SK-N-SH (cell line): ENCODE data around the gene RAET1L. TPM values are rescaled to one million over a fixed set of nuclear protein-coding genes. Genes with fewer than 3 reads are reported as not detected.

ENCODE experiments used
- CHD2 ChIP-seq: fragments of 150-350 bp; IDR thresholded peaks from 2 replicates; pipeline ENCODE4 v1.6.1; 2018; ENCODE audit warnings: low read length; ENCODE audit not compliant: partially characterized antibody
- EZH2phosphoT487 ChIP-seq: fragments of 200-600 bp; sonication (generic); IDR thresholded peaks from 2 replicates; pipeline ENCODE4 v1.6.1; 2017; ENCODE audit warnings: low read depth, mixed run types, mild to moderate bottlenecking, antibody characterized with exemption, moderate library complexity, borderline replicate concordance
- FOXJ3 ChIP-seq: sonication (generic); formaldehyde crosslinking; IDR thresholded peaks from 2 replicates; pipeline ENCODE4 v1.5.1; 2020; ENCODE audit warnings: mild to moderate bottlenecking, missing genetic modification reagents
- FOXM1 ChIP-seq: IDR thresholded peaks from 2 replicates; pipeline ENCODE4 v1.4.0; 2012; ENCODE audit warnings: low read depth, mild to moderate bottlenecking
- GABPA ChIP-seq: IDR thresholded peaks from 2 replicates; pipeline ENCODE4 v1.4.0; 2012; ENCODE audit warnings: low read depth, mild to moderate bottlenecking
- JUND ChIP-seq: IDR thresholded peaks from 2 replicates; pipeline ENCODE4 v1.4.0; 2012
- MEF2A ChIP-seq: IDR thresholded peaks from 2 replicates; pipeline ENCODE4 v1.4.0; 2012; ENCODE audit warnings: low read depth, borderline replicate concordance
- MXI1 ChIP-seq: IDR thresholded peaks from 2 replicates; pipeline ENCODE4 v1.6.1; 2012; ENCODE audit warnings: mild to moderate bottlenecking, low read depth, low read length, improper control_type of control experiment
- NFIC ChIP-seq: IDR thresholded peaks from 2 replicates; pipeline ENCODE4 v1.4.0; 2012; ENCODE audit warnings: borderline replicate concordance
- RAD21 ChIP-seq: IDR thresholded peaks from 2 replicates; pipeline ENCODE4 v1.6.1; 2012; ENCODE audit warnings: mild to moderate bottlenecking, low read length
- RCOR1 ChIP-seq: fragments of 150-350 bp; IDR thresholded peaks from 2 replicates; pipeline ENCODE4 v1.6.1; 2017; ENCODE audit warnings: antibody characterized with exemption, low read length
- RFX5 ChIP-seq: IDR thresholded peaks from 2 replicates; pipeline ENCODE4 v1.6.1; 2012; ENCODE audit warnings: mild to moderate bottlenecking, improper control_type of control experiment, low read length
- RXRA ChIP-seq: IDR thresholded peaks from 2 replicates; pipeline ENCODE4 v1.4.0; 2012; ENCODE audit warnings: low read depth, mild to moderate bottlenecking, borderline replicate concordance
- SIN3A ChIP-seq: IDR thresholded peaks from 2 replicates; pipeline ENCODE4 v1.6.1; 2012; ENCODE audit warnings: low read depth, mild to moderate bottlenecking, low read length, moderate library complexity, borderline replicate concordance
- SMC3 ChIP-seq: IDR thresholded peaks from 2 replicates; pipeline ENCODE4 v1.6.1; 2012; ENCODE audit warnings: low read depth, low read length, improper control_type of control experiment
- TAF1 ChIP-seq: IDR thresholded peaks from 2 replicates; pipeline ENCODE4 v1.6.1; 2012; ENCODE audit warnings: low read depth, mild to moderate bottlenecking, low read length, moderate library complexity, borderline replicate concordance
- TEAD4 ChIP-seq: IDR thresholded peaks from 2 replicates; pipeline ENCODE4 v1.4.0; 2012; ENCODE audit warnings: mild to moderate bottlenecking, borderline replicate concordance; ENCODE audit not compliant: insufficient read depth
- YY1 ChIP-seq: IDR thresholded peaks from 2 replicates; pipeline ENCODE4 v1.4.0; 2012; ENCODE audit warnings: low read depth, mild to moderate bottlenecking
- polyA plus RNA-seq, 3 experiments: library from polyadenylated mRNA; depleted of rRNA; stranded (reverse); fragments of >200 nt; gene quantifications; 2 replicates each; pipeline ENCODE4 v1.2.3, GENCODE V29; 2012
- TF ChIP-seq, protein P1 (sequence below): IDR thresholded peaks from 2 replicates; pipeline ENCODE4 v1.4.0; 2012; ENCODE audit warnings: low read depth, borderline replicate concordance
- TF ChIP-seq, protein P2 (sequence below): IDR thresholded peaks from 2 replicates; pipeline ENCODE4 v1.4.0; 2012; ENCODE audit warnings: low read depth, borderline replicate concordance
- TF ChIP-seq, protein P3 (sequence below): fragments of 150-350 bp; IDR thresholded peaks from 2 replicates; pipeline ENCODE4 v1.6.1; 2017; ENCODE audit warnings: antibody characterized with exemption, low read length, low read depth, borderline replicate concordance
- TF ChIP-seq, protein P4 (sequence below): fragments of 150-350 bp; IDR thresholded peaks from 2 replicates; pipeline ENCODE4 v1.6.1; 2016; ENCODE audit warnings: mild to moderate bottlenecking, low read depth, low read length
- TF ChIP-seq, protein P5 (sequence below): IDR thresholded peaks from 2 replicates; pipeline ENCODE4 v1.4.0; 2012; ENCODE audit warnings: low read depth

The RAET1L gene
- polyA plus RNA-seq, 1 of the 3 experiments (the other 2 are of a cell fraction), result not detected

DNA sequence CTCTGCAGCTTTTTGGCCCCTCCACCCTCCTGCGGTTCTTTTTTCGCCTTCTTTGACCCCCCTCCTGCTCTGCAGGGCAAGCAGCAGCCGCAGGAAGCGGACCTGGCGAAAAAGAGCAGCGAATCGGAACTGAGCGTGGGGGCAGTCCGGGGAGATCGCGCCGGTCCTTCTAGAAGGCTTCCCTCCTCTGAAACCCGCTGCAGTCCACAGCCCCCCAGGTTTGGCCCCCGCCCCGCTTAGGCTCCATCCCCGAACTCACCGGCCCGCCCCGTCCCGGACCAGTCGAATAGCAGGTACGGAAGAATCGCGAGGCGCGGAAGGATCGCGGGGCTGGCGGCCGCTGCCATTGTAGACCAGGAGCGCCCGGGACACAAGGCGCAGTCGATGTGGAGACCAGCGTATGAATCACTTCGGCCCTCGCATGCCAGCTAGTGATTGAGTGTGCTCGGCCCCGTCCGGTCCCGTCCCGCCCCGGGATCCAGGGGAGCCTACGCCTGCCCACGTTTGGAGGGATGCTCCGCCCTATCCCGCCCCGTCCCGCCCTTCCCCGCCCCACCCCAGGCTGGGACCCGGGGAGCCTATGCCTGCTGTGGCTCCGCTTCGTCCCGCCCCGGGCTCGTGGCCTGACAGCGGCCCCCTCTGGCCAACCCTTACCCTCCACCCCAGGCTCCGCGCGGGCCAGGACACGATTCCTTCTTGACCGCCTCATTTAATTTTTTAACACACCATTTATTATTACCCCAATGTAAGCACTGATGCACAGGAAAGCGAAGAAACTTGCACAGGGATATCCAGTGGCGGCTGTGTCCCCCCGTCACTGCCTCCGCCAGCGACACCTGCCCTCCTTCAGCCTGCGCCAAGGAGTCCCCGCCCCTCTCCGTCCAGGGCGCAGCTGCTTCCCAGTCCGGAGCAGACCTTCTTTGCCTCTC is 43.7 kb upstream of the RAET1L start, which contains the start of gene ULBP3 (continued):
- TF ChIP-seq RXRA, result no peak
- TF ChIP-seq, protein P1, sequence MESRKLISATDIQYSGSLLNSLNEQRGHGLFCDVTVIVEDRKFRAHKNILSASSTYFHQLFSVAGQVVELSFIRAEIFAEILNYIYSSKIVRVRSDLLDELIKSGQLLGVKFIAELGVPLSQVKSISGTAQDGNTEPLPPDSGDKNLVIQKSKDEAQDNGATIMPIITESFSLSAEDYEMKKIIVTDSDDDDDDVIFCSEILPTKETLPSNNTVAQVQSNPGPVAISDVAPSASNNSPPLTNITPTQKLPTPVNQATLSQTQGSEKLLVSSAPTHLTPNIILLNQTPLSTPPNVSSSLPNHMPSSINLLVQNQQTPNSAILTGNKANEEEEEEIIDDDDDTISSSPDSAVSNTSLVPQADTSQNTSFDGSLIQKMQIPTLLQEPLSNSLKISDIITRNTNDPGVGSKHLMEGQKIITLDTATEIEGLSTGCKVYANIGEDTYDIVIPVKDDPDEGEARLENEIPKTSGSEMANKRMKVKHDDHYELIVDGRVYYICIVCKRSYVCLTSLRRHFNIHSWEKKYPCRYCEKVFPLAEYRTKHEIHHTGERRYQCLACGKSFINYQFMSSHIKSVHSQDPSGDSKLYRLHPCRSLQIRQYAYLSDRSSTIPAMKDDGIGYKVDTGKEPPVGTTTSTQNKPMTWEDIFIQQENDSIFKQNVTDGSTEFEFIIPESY, result peak; percentile 86
- no peak for TF ChIP-seq JUND
- TF ChIP-seq EZH2phosphoT487, result no peak
- TF ChIP-seq YY1, result 0 out of 2 replicates have a peak, but pooled peaks have one; percentile 50
- no peak for TF ChIP-seq SMC3
- no peak for TF ChIP-seq RCOR1
- no peak for TF ChIP-seq MEF2A
- no peak for TF ChIP-seq RFX5
- TF ChIP-seq, protein P2, sequence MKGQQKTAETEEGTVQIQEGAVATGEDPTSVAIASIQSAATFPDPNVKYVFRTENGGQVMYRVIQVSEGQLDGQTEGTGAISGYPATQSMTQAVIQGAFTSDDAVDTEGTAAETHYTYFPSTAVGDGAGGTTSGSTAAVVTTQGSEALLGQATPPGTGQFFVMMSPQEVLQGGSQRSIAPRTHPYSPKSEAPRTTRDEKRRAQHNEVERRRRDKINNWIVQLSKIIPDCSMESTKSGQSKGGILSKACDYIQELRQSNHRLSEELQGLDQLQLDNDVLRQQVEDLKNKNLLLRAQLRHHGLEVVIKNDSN, result no peak
- TF ChIP-seq CHD2, result peak; percentile 93
- peak; percentile 4; the same call in 1 of the 2 replicates for TF ChIP-seq RAD21
- TF ChIP-seq FOXJ3, result no peak
- TF ChIP-seq MXI1, result no peak
- TF ChIP-seq, protein P3, sequence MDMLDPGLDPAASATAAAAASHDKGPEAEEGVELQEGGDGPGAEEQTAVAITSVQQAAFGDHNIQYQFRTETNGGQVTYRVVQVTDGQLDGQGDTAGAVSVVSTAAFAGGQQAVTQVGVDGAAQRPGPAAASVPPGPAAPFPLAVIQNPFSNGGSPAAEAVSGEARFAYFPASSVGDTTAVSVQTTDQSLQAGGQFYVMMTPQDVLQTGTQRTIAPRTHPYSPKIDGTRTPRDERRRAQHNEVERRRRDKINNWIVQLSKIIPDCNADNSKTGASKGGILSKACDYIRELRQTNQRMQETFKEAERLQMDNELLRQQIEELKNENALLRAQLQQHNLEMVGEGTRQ, result no peak
- TF ChIP-seq TEAD4, result no peak
- TF ChIP-seq, protein P4, sequence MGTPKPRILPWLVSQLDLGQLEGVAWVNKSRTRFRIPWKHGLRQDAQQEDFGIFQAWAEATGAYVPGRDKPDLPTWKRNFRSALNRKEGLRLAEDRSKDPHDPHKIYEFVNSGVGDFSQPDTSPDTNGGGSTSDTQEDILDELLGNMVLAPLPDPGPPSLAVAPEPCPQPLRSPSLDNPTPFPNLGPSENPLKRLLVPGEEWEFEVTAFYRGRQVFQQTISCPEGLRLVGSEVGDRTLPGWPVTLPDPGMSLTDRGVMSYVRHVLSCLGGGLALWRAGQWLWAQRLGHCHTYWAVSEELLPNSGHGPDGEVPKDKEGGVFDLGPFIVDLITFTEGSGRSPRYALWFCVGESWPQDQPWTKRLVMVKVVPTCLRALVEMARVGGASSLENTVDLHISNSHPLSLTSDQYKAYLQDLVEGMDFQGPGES, result no peak
- no peak for TF ChIP-seq GABPA
- no peak for TF ChIP-seq NFIC
- TF ChIP-seq, protein P5, sequence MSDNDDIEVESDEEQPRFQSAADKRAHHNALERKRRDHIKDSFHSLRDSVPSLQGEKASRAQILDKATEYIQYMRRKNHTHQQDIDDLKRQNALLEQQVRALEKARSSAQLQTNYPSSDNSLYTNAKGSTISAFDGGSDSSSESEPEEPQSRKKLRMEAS, result peak; percentile 44
- TF ChIP-seq TAF1, result peak; percentile 67; the same call in 1 of the 2 replicates
- TF ChIP-seq SIN3A, result peak; percentile 34; the same call in 1 of the 2 replicates
- TF ChIP-seq FOXM1, result no peak
